Measurements from ENCODE around the gene FUT7.

DNA sequence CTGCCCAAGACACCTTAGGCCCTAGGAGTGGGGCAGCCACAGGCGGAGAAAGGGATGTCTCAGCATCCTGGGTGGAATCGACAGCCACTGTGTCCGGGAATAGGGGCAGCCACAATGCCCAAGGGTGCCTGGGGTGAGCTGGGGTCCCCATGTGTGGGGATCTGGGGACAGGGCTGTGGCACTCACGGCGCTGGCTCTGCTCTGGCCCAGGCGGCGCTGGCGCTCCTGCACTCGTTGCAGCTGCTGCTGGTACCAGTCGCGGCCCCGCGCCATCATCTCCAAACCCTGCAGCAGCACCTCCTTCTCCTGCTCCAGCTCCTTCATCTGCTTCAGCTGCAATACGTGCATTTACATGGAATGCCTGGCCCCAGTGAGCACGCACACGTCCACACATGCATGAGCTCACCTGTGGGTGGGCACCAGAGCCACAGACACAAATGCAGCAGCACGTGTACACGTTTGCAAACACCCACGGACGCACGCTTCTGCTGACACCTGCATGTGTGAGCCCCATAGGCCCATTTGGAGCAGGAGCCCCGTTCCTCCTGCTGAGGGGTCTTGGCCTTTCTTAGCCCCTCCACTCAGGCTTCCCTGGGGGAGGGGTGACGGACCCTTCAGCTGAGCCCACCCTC, 33.6 kb upstream of the FUT7 start:
- TF ChIP-seq, protein P1, sequence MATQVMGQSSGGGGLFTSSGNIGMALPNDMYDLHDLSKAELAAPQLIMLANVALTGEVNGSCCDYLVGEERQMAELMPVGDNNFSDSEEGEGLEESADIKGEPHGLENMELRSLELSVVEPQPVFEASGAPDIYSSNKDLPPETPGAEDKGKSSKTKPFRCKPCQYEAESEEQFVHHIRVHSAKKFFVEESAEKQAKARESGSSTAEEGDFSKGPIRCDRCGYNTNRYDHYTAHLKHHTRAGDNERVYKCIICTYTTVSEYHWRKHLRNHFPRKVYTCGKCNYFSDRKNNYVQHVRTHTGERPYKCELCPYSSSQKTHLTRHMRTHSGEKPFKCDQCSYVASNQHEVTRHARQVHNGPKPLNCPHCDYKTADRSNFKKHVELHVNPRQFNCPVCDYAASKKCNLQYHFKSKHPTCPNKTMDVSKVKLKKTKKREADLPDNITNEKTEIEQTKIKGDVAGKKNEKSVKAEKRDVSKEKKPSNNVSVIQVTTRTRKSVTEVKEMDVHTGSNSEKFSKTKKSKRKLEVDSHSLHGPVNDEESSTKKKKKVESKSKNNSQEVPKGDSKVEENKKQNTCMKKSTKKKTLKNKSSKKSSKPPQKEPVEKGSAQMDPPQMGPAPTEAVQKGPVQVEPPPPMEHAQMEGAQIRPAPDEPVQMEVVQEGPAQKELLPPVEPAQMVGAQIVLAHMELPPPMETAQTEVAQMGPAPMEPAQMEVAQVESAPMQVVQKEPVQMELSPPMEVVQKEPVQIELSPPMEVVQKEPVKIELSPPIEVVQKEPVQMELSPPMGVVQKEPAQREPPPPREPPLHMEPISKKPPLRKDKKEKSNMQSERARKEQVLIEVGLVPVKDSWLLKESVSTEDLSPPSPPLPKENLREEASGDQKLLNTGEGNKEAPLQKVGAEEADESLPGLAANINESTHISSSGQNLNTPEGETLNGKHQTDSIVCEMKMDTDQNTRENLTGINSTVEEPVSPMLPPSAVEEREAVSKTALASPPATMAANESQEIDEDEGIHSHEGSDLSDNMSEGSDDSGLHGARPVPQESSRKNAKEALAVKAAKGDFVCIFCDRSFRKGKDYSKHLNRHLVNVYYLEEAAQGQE (IDR thresholded peaks at IDR 0.05; ENCODE audit: borderline replicate concordance) = no peak
- TF ChIP-seq, protein P1 (CRISPR knock-in tag; IDR thresholded peaks at IDR 0.05; ENCODE audit: low read depth) = no peak
- TF ChIP-seq RFX1 (IDR thresholded peaks at IDR 0.05) (no peak), ZC3H11A (IDR thresholded peaks at IDR 0.05; ENCODE audit: low read depth, low read length) (no peak), SP1 (CRISPR knock-in tag; IDR thresholded peaks at IDR 0.05) (no peak), RAD21 (CRISPR knock-in tag; conservative IDR thresholded peaks at IDR 0.05 in 1 of 2, IDR thresholded peaks at IDR 0.05 in 1 of 2) (no peak), ZNF3 (CRISPR knock-in tag; IDR thresholded peaks at IDR 0.05) (no peak), NFIC (IDR thresholded peaks at IDR 0.05) (no peak), ZNF785 (CRISPR knock-in tag; IDR thresholded peaks at IDR 0.05) (no peak), MYBL2 (IDR thresholded peaks at IDR 0.05; ENCODE audit: low read depth) (no peak), MYBL2 (CRISPR knock-in tag; IDR thresholded peaks at IDR 0.05; ENCODE audit: borderline replicate concordance) (no peak), EZH2 (IDR thresholded peaks at IDR 0.05; ENCODE audit: borderline replicate concordance, low read depth, low read length) (no peak)
- TF ChIP-seq, protein P2, sequence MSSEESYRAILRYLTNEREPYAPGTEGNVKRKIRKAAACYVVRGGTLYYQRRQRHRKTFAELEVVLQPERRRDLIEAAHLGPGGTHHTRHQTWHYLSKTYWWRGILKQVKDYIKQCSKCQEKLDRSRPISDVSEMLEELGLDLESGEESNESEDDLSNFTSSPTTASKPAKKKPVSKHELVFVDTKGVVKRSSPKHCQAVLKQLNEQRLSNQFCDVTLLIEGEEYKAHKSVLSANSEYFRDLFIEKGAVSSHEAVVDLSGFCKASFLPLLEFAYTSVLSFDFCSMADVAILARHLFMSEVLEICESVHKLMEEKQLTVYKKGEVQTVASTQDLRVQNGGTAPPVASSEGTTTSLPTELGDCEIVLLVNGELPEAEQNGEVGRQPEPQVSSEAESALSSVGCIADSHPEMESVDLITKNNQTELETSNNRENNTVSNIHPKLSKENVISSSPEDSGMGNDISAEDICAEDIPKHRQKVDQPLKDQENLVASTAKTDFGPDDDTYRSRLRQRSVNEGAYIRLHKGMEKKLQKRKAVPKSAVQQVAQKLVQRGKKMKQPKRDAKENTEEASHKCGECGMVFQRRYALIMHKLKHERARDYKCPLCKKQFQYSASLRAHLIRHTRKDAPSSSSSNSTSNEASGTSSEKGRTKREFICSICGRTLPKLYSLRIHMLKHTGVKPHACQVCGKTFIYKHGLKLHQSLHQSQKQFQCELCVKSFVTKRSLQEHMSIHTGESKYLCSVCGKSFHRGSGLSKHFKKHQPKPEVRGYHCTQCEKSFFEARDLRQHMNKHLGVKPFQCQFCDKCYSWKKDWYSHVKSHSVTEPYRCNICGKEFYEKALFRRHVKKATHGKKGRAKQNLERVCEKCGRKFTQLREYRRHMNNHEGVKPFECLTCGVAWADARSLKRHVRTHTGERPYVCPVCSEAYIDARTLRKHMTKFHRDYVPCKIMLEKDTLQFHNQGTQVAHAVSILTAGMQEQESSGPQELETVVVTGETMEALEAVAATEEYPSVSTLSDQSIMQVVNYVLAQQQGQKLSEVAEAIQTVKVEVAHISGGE (CRISPR knock-in tag; IDR thresholded peaks at IDR 0.05) = no peak
- TF ChIP-seq, protein P3, sequence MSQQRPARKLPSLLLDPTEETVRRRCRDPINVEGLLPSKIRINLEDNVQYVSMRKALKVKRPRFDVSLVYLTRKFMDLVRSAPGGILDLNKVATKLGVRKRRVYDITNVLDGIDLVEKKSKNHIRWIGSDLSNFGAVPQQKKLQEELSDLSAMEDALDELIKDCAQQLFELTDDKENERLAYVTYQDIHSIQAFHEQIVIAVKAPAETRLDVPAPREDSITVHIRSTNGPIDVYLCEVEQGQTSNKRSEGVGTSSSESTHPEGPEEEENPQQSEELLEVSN (IDR thresholded peaks at IDR 0.05; ENCODE audit: borderline replicate concordance in 1 of 2, extremely low read depth in 1 of 2, insufficient read depth in 1 of 2, insufficient read length in 1 of 2, low read depth in 1 of 2, low read length in 1 of 2, poor library complexity in 1 of 2, severe bottlenecking in 1 of 2) = no peak
- TF ChIP-seq, protein P4, sequence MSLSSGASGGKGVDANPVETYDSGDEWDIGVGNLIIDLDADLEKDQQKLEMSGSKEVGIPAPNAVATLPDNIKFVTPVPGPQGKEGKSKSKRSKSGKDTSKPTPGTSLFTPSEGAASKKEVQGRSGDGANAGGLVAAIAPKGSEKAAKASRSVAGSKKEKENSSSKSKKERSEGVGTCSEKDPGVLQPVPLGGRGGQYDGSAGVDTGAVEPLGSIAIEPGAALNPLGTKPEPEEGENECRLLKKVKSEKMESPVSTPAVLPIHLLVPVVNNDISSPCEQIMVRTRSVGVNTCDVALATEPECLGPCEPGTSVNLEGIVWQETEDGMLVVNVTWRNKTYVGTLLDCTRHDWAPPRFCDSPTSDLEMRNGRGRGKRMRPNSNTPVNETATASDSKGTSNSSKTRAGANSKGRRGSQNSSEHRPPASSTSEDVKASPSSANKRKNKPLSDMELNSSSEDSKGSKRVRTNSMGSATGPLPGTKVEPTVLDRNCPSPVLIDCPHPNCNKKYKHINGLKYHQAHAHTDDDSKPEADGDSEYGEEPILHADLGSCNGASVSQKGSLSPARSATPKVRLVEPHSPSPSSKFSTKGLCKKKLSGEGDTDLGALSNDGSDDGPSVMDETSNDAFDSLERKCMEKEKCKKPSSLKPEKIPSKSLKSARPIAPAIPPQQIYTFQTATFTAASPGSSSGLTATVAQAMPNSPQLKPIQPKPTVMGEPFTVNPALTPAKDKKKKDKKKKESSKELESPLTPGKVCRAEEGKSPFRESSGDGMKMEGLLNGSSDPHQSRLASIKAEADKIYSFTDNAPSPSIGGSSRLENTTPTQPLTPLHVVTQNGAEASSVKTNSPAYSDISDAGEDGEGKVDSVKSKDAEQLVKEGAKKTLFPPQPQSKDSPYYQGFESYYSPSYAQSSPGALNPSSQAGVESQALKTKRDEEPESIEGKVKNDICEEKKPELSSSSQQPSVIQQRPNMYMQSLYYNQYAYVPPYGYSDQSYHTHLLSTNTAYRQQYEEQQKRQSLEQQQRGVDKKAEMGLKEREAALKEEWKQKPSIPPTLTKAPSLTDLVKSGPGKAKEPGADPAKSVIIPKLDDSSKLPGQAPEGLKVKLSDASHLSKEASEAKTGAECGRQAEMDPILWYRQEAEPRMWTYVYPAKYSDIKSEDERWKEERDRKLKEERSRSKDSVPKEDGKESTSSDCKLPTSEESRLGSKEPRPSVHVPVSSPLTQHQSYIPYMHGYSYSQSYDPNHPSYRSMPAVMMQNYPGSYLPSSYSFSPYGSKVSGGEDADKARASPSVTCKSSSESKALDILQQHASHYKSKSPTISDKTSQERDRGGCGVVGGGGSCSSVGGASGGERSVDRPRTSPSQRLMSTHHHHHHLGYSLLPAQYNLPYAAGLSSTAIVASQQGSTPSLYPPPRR (CRISPR knock-in tag; IDR thresholded peaks at IDR 0.05; ENCODE audit: borderline replicate concordance) = no peak
